GM21528 (cell line): ENCODE data around the gene PXK.
"Not testable (repeated sequence)": the region's sequence is repeated elsewhere in the genome, so short reads cannot be mapped to it uniquely, and the experiment has no call there.

ENCODE experiments used
- ATAC-seq: cut with Tn5 transposase; IDR thresholded peaks from one replicate; pipeline ENCODE4 v1.9.1; 2021; ENCODE audit warnings: mild to moderate bottlenecking, moderate library complexity; ENCODE audit not compliant: unreplicated experiment, low FRiP score

Gene PXK

GRCh38 chr3:58414538-58415197, 82.0 kb downstream of the PXK start:
- no peak for ATAC-seq

- ATAC-seq: no peak
Measured at GRCh38 chr3:58416191-58416590, 83.5 kb downstream of the PXK start.

- ATAC-seq: no peak
Measured at GRCh38 chr3:58417075-58417474, 84.4 kb downstream of the PXK start.

- ATAC-seq: no peak
Measured at GRCh38 chr3:58418227-58418626, 85.5 kb downstream of the PXK start.

- ATAC-seq: peak; percentile 65
Measured at GRCh38 chr3:58419780-58420507, 87.3 kb downstream of the PXK start.

GRCh38 chr3:58421004-58421403, 88.3 kb downstream of the PXK start:
- ATAC-seq: no peak

GRCh38 chr3:58422756-58423325, 90.1 kb downstream of the PXK start:
- no peak for ATAC-seq

GRCh38 chr3:58424613-58425012, 91.9 kb downstream of the PXK start:
- ATAC-seq: no peak

- ATAC-seq: no peak
Measured at GRCh38 chr3:58425782-58426181, 93.1 kb downstream of the PXK start.

GRCh38 chr3:58427661-58428361, 95.1 kb downstream of the PXK start:
- ATAC-seq: no peak

GRCh38 chr3:58429657-58430056, 97.0 kb downstream of the PXK start:
- peak; percentile 41 for ATAC-seq

- ATAC-seq: no peak
Measured at GRCh38 chr3:58432905-58433304, 100.2 kb downstream of the PXK start.

GRCh38 chr3:58433400-58434167, 100.9 kb downstream of the PXK start, which contains the start of gene PDHB:
TSS of gene PDHB (minus strand) at chr3:58433832. CDS start at chr3:58433809, 23 bp downstream.
- peak; percentile 94 for ATAC-seq

GRCh38 chr3:58434168-58434504, 101.4 kb downstream of the PXK start:
- ATAC-seq: no peak

GRCh38 chr3:58434511-58434910, 101.8 kb downstream of the PXK start:
- no peak for ATAC-seq

GRCh38 chr3:58434990-58435389, 102.3 kb downstream of the PXK start:
- no peak for ATAC-seq

GRCh38 chr3:58437276-58437675, 104.6 kb downstream of the PXK start:
- not testable (repeated sequence) for ATAC-seq

GRCh38 chr3:58440996-58441355, 108.3 kb downstream of the PXK start:
- not testable (repeated sequence) for ATAC-seq

GRCh38 chr3:58441514-58442450, 109.1 kb downstream of the PXK start:
- no peak for ATAC-seq
